ENCODE results near the gene OSBPL7. TPM values are rescaled to one million over a fixed set of nuclear protein-coding genes. Genes with fewer than 3 reads are reported as not detected.

The OSBPL7 gene
- total and polyA plus RNA-seq, 2 donors (not counting 3 experiments of a cell fraction or from before 2014, with no cell fraction given) = 16.2 to 29.1 TPM

- BruUV-seq (replicated peaks) = no TSS peak
- Histone ChIP-seq H3K27me3 (ENCODE audit: control insufficient read depth in 2 of 2, insufficient read depth in 2 of 2, low read length in 2 of 2) (peaks cover 0 to 2% of the 10 kb centered on the region in 2 experiments), H3K4me3 (replicated peaks in 1 of 3; ENCODE audit: insufficient read depth in 1 of 3, low read depth in 1 of 3, low read length in 3 of 3) (no peak overlapping the region), H3K9ac (replicated peaks; ENCODE audit: extremely low read depth, insufficient read depth, low read length) (no peak overlapping the region), H3K9me1 (replicated peaks; ENCODE audit: control insufficient read depth, extremely low read depth, insufficient read depth, low read length) (no peaks in the 10 kb centered on the region), H2AFZ (ENCODE audit: low read depth, low read length) (no peak overlapping the region), H3K36me3 (ENCODE audit: control insufficient read depth in 2 of 2, extremely low read depth in 1 of 2, insufficient read depth in 2 of 2, low read length in 2 of 2) (peaks cover 3 to 23% of the 10 kb centered on the region in 2 experiments), H4K20me1 (replicated peaks; ENCODE audit: control insufficient read depth, extremely low read depth, insufficient read depth, low read length) (no peaks in the 10 kb centered on the region), H3K9me3 (replicated peaks; ENCODE audit: control insufficient read depth, insufficient read depth, low read length) (no peaks in the 10 kb centered on the region), H3K79me2 (ENCODE audit: control insufficient read depth, insufficient read depth, low read length) (no peaks in the 10 kb centered on the region), H3K4me2 (ENCODE audit: insufficient read depth, low read length) (no peak overlapping the region), H3K27ac (ENCODE audit: insufficient read depth, low read depth, low read length) (no peak overlapping the region), H3K4me1 (ENCODE audit: control insufficient read depth, extremely low read depth, insufficient read depth, low read length) (no peaks in the 10 kb centered on the region)
- POLR2A ChIA-PET = no interaction called here
- no peak for TF ChIP-seq POLR2AphosphoS5 (IDR thresholded peaks at IDR 0.05; ENCODE audit: insufficient read depth, low read depth, low read length)
- TF ChIP-seq GATA2 (IDR thresholded peaks at IDR 0.05; ENCODE audit: insufficient read depth, insufficient read length, low read depth, low read length) = no peak
- no peak for DNase-seq (ENCODE audit: low read depth, low spot score)
- intact Hi-C loops (cut with micrococcal nuclease) = loop anchor here (5.0 kb wide), 1 partner anchor 142 kb away; no protein-coding TSS in a partner anchor
- dilution Hi-C loops (cut with MboI; ENCODE audit: extremely low pct_ligation_motif_present, low sequenced_read_pairs) = no loop called here
- CTCF ChIA-PET = interaction anchor here (0.6 to 0.8 kb wide), 2 partner anchors 17 to 30 kb away, joined by 3 read pairs; partner anchors contain the start of gene OSBPL7
- FAIRE-seq = no peak
Observed at GRCh38 chr17:47804461-47804860, 17.1 kb downstream of the OSBPL7 start.

- no peaks in the 10 kb centered on the region for H4K20me1 ChIP-seq (replicated peaks; ENCODE audit: control insufficient read depth, extremely low read depth, insufficient read depth, low read length)
- no peak overlapping the region for H3K4me3 ChIP-seq (replicated peaks in 1 of 3; ENCODE audit: insufficient read depth in 1 of 3, low read depth in 1 of 3, low read length in 3 of 3)
- no peaks in the 10 kb centered on the region for H3K9me3 ChIP-seq (replicated peaks; ENCODE audit: control insufficient read depth, insufficient read depth, low read length)
- H3K9me1 ChIP-seq (replicated peaks; ENCODE audit: control insufficient read depth, extremely low read depth, insufficient read depth, low read length) = no peaks in the 10 kb centered on the region
- peaks cover 0 to 2% of the 10 kb centered on the region in 2 experiments for H3K27me3 ChIP-seq (ENCODE audit: control insufficient read depth in 2 of 2, insufficient read depth in 2 of 2, low read length in 2 of 2)
- no peak overlapping the region for H3K9ac ChIP-seq (replicated peaks; ENCODE audit: extremely low read depth, insufficient read depth, low read length)
- no peak for FAIRE-seq
- no peaks in the 10 kb centered on the region for H3K79me2 ChIP-seq (ENCODE audit: control insufficient read depth, insufficient read depth, low read length)
- DNase-seq (ENCODE audit: low read depth, low spot score) = no peak
- peaks cover 0 to 17% of the 10 kb centered on the region in 2 experiments for H3K36me3 ChIP-seq (ENCODE audit: control insufficient read depth in 2 of 2, extremely low read depth in 1 of 2, insufficient read depth in 2 of 2, low read length in 2 of 2)
- ChIA-PET CTCF (interaction anchor here (0.8 kb wide), 1 partner anchor 30 kb away, joined by 3 read pairs; no protein-coding TSS in a partner anchor), POLR2A (no interaction called here)
- BruUV-seq (replicated peaks) = no TSS peak
- TF ChIP-seq GATA2 (IDR thresholded peaks at IDR 0.05; ENCODE audit: insufficient read depth, insufficient read length, low read depth, low read length) (no peak), FOS (IDR thresholded peaks at IDR 0.05; ENCODE audit: borderline replicate concordance, insufficient read depth, low read length) (no peak)
- TF ChIP-seq, protein P1, sequence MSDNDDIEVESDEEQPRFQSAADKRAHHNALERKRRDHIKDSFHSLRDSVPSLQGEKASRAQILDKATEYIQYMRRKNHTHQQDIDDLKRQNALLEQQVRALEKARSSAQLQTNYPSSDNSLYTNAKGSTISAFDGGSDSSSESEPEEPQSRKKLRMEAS (IDR thresholded peaks at IDR 0.05; ENCODE audit: insufficient read depth, insufficient read length) = no peak
- H3K4me2 ChIP-seq (ENCODE audit: insufficient read depth, low read length) = no peak overlapping the region
- dilution Hi-C loops (cut with MboI; ENCODE audit: extremely low pct_ligation_motif_present, low sequenced_read_pairs) = no loop called here
- intact Hi-C loops (cut with micrococcal nuclease) = loop anchor here (5.0 kb wide), 1 partner anchor 141 kb away; no protein-coding TSS in a partner anchor
- no peak overlapping the region for H3K27ac ChIP-seq (ENCODE audit: insufficient read depth, low read depth, low read length)
- H3K4me1 ChIP-seq (ENCODE audit: control insufficient read depth, extremely low read depth, insufficient read depth, low read length) = no peaks in the 10 kb centered on the region
- no peak overlapping the region for H2AFZ ChIP-seq (ENCODE audit: low read depth, low read length)
Observed at GRCh38 chr17:47803751-47804150, 17.8 kb downstream of the OSBPL7 start.
